PC-3 (cell line): ENCODE data around the gene PAQR4. TPM values are rescaled to one million over a fixed set of nuclear protein-coding genes. Genes with fewer than 3 reads are reported as not detected.

Source experiments
- ATAC-seq: fragments of 200-7000 bp; cut with Tn5 transposase; 2 replicates; pipeline ENCODE4 v1.9.1; 2020; ENCODE audit warnings: mild to moderate bottlenecking, moderate library complexity
- BruUV-seq: library from RNA; stranded (reverse); fragments of 400-500 nt; replicated peaks from 2 replicates; lab custom pipeline; 2021; lab: Mats Ljungman, UMichigan
- CTCF ChIA-PET: fragments of 300-600 bp; sonication (Branson Sonifier 250); formaldehyde crosslinking; loops from one replicate; lab custom pipeline; 2022; ENCODE audit warnings: antibody characterized with exemption; lab: Charles Lee
- POLR2A ChIA-PET: fragments of 300-600 bp; sonication (Branson Sonifier 250); formaldehyde crosslinking; loops from one replicate; lab custom pipeline; 2022; ENCODE audit warnings: antibody characterized with exemption; ENCODE audit not compliant: unreplicated experiment; lab: Charles Lee
- DNase-seq: peaks from one replicate; pipeline ENCODE4 v3.0.0-alpha.2; 2015
- H2AFZ ChIP-seq: fragments of 300-600 bp; sonication (generic); 2 replicates; pipeline ENCODE4 v1.6.0; 2016; ENCODE audit warnings: antibody characterized with exemption, low read length
- H3F3A ChIP-seq: fragments of 300-600 bp; sonication (generic); one replicate; pipeline ENCODE4 v1.6.0; 2017; ENCODE audit warnings: antibody characterized with exemption, low read length, control low read depth, mild to moderate bottlenecking; ENCODE audit not compliant: unreplicated experiment
- H3K27ac ChIP-seq: fragments of 300-600 bp; sonication (generic); 2 replicates; pipeline ENCODE4 v1.5.1; 2016; ENCODE audit warnings: mild to moderate bottlenecking, low read length
- H3K27me3 ChIP-seq: fragments of 300-600 bp; sonication (generic); 2 replicates; pipeline ENCODE4 v1.6.1; 2016; ENCODE audit warnings: low read length, mixed read lengths
- H3K36me3 ChIP-seq: fragments of 300-600 bp; sonication (generic); 2 replicates; pipeline ENCODE4 v1.6.1; 2016; ENCODE audit warnings: low read depth, mixed run types, low read length, mixed read lengths
- H3K4me1 ChIP-seq: fragments of 300-600 bp; sonication (generic); 2 replicates; pipeline ENCODE4 v1.5.1; 2016; ENCODE audit warnings: low read length; ENCODE audit not compliant: insufficient read depth
- H3K4me2 ChIP-seq: fragments of 300-600 bp; sonication (generic); 2 replicates; pipeline ENCODE4 v1.6.0; 2016; ENCODE audit warnings: low read length
- H3K4me3 ChIP-seq: fragments of 300-600 bp; sonication (generic); 2 replicates; pipeline ENCODE4 v1.5.1; 2016; ENCODE audit warnings: mild to moderate bottlenecking, low read length, mixed read lengths
- H3K79me2 ChIP-seq: fragments of 300-600 bp; sonication (generic); 2 replicates; pipeline ENCODE4 v1.6.1; 2017; ENCODE audit warnings: low read length, mixed read lengths
- H3K9ac ChIP-seq: fragments of 300-600 bp; sonication (generic); 2 replicates; pipeline ENCODE4 v1.6.0; 2016; ENCODE audit warnings: mild to moderate bottlenecking, low read length
- H3K9me2 ChIP-seq: fragments of 300-600 bp; sonication (generic); replicated peaks from 2 replicates; pipeline ENCODE4 v1.6.1; 2016; ENCODE audit warnings: mixed run types, low read length, mixed read lengths
- H3K9me3 ChIP-seq: fragments of 300-600 bp; sonication (generic); 2 replicates; pipeline ENCODE4 v1.6.1; 2016; ENCODE audit warnings: low read length, mixed read lengths
- H4K20me1 ChIP-seq: fragments of 300-600 bp; sonication (generic); 2 replicates; pipeline ENCODE4 v1.6.1; 2016; ENCODE audit warnings: low read length, mixed read lengths
- EZH2 ChIP-seq: fragments of 300-600 bp; sonication (generic); IDR thresholded peaks from one replicate; pipeline ENCODE4 v1.6.1; 2017; ENCODE audit warnings: antibody characterized with exemption, mild to moderate bottlenecking, low read length; ENCODE audit not compliant: unreplicated experiment
- EZH2phosphoT487 ChIP-seq: fragments of 300-600 bp; sonication (generic); IDR thresholded peaks from 2 replicates; pipeline ENCODE4 v1.6.1; 2018; ENCODE audit warnings: mild to moderate bottlenecking, antibody characterized with exemption, low read length, borderline replicate concordance
- intact Hi-C: fragments of 100-400 bp; cut with micrococcal nuclease; formaldehyde crosslinking; loops from 2 replicates; pipeline ENCODE4 v1.9.0; 2023
- total RNA-seq: library from RNA; depleted of rRNA; stranded (reverse); fragments of >200 nt; gene quantifications from 2 replicates; pipeline ENCODE4 v1.2.3, GENCODE V29; 2014
- TF ChIP-seq, protein P1 (sequence below): fragments of 300-600 bp; sonication (generic); conservative IDR thresholded peaks from 2 replicates; pipeline ENCODE4 v1.5.1; 2017; ENCODE audit warnings: antibody characterized with exemption, low read depth, mild to moderate bottlenecking, low read length

The PAQR4 gene
- total RNA-seq, 1 experiment from 2014 or later = 37.9 TPM

DNA sequence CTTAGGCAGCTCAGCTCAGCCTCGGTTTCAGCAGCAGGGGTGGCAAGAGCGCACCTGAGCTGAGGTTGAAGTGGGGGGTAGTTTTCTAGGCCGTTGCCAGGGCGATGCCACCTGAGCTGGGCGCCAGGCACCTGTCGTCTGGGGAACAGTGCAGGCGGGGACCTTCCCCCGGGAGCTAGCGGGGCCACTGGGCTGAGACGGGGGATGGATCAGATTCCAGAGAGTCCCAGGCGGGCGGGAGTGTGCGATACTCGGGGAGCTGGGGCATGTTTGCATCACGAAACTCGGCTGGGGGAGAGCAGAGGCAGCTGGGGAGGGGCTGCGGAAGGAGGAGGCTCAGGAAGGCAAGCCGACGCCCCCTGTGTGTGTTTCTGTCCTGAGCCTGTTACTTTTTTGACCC is 43.1 kb downstream of the PAQR4 start:
- ChIA-PET POLR2A (interaction anchor here (0.7 kb wide), 1 partner anchor 366 kb away, joined by 3 read pairs; no protein-coding TSS in a partner anchor), CTCF (no interaction called here)
- no peaks in the 10 kb centered on the region for H3K27me3 ChIP-seq
- intact Hi-C loops = no loop called here
- H3K4me1 ChIP-seq = peaks cover 37% of the 10 kb centered on the region
- TF ChIP-seq, protein P1, sequence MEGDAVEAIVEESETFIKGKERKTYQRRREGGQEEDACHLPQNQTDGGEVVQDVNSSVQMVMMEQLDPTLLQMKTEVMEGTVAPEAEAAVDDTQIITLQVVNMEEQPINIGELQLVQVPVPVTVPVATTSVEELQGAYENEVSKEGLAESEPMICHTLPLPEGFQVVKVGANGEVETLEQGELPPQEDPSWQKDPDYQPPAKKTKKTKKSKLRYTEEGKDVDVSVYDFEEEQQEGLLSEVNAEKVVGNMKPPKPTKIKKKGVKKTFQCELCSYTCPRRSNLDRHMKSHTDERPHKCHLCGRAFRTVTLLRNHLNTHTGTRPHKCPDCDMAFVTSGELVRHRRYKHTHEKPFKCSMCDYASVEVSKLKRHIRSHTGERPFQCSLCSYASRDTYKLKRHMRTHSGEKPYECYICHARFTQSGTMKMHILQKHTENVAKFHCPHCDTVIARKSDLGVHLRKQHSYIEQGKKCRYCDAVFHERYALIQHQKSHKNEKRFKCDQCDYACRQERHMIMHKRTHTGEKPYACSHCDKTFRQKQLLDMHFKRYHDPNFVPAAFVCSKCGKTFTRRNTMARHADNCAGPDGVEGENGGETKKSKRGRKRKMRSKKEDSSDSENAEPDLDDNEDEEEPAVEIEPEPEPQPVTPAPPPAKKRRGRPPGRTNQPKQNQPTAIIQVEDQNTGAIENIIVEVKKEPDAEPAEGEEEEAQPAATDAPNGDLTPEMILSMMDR = no peak
- TF ChIP-seq EZH2 = no peak
- no peak for TF ChIP-seq EZH2phosphoT487
- ATAC-seq (no peak), DNase-seq (no peak)
- no peaks in the 10 kb centered on the region for H3K79me2 ChIP-seq
- H4K20me1 ChIP-seq = no peaks in the 10 kb centered on the region
- no peaks in the 10 kb centered on the region for H3F3A ChIP-seq
- H3K9me2 ChIP-seq = no peaks in the 10 kb centered on the region
- H3K36me3 ChIP-seq = no peaks in the 10 kb centered on the region
- no peak overlapping the region for H2AFZ ChIP-seq
- BruUV-seq = no TSS peak
- H3K27ac ChIP-seq = no peak overlapping the region
- no peak overlapping the region for H3K9ac ChIP-seq
- no peak overlapping the region for H3K4me3 ChIP-seq
- H3K9me3 ChIP-seq = no peaks in the 10 kb centered on the region
- no peak overlapping the region for H3K4me2 ChIP-seq

DNA sequence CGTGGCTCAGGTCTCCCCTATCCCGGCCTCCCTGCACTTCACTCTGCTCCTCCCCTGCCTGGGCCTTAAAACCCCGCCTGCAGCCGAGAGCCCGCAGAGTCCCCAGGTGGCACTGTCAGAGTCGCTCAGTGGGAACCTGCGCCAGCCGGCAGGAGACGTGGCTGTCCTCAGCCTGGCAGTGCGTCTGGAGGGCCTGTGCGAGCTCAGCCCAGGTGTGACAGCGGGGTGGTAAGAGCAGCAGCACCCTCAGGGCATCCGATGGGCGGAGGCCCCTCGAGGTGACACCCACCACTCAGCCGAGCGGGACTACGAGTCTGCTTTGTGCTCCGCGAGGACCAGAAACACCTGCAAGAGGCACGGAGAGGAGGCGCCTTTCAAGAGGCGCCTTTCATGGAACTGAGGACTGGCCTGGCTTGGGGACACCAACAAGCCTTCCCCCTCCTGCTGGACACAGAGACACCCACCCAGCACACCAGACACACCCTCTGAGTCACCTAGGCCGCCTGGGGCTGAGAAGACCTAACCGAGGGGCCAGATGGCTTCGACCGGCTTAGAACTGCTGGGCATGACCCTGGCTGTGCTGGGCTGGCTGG is 43.8 kb downstream of the PAQR4 start, which contains the start of gene CLDN9:
TSS of gene CLDN9 (plus strand) at position 96 of the 593 bp plus-strand sequence. CDS start at position 536, 440 bp downstream.
- Histone ChIP-seq H3K27ac (no peak within 1 kb of the TSS), H4K20me1 (no peaks in the 10 kb centered on the region), H3K9me3 (no peaks in the 10 kb centered on the region), H2AFZ (no peak within 1 kb of the TSS), H3K9ac (no peak within 1 kb of the TSS), H3K27me3 (no peaks in the 10 kb centered on the region), H3F3A (no peaks in the 10 kb centered on the region), H3K79me2 (no peaks in the 10 kb centered on the region), H3K4me1 (peaks cover 37% of the 10 kb centered on the region), H3K36me3 (no peaks in the 10 kb centered on the region), H3K4me2 (peak within 1 kb of the TSS; percentile 15; the same call in 1 of the 2 replicates), H3K4me3 (no peak within 1 kb of the TSS), H3K9me2 (no peaks in the 10 kb centered on the region)
- TF ChIP-seq, protein P1 = no peak
- no peak for TF ChIP-seq EZH2
- no peak for TF ChIP-seq EZH2phosphoT487
- DNase-seq = peak; percentile 58
- intact Hi-C loops = no loop called here
- ChIA-PET POLR2A (no interaction called here), CTCF (no interaction called here)
- peak; percentile 55 for ATAC-seq
- no TSS peak for BruUV-seq

DNA sequence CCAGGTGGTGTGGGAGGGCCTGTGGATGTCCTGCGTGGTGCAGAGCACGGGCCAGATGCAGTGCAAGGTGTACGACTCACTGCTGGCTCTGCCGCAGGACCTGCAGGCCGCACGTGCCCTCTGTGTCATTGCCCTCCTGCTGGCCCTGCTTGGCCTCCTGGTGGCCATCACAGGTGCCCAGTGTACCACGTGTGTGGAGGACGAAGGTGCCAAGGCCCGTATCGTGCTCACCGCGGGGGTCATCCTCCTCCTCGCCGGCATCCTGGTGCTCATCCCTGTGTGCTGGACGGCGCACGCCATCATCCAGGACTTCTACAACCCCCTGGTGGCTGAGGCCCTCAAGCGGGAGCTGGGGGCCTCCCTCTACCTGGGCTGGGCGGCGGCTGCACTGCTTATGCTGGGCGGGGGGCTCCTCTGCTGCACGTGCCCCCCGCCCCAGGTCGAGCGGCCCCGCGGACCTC is 44.4 kb downstream of the PAQR4 start:
- peaks cover 31% of the 10 kb centered on the region for H3K4me1 ChIP-seq

More for the DNA sequence above, 44.4 kb downstream of the PAQR4 start:
- Histone ChIP-seq H3K27ac (no peak overlapping the region), H4K20me1 (no peaks in the 10 kb centered on the region), H3F3A (no peaks in the 10 kb centered on the region), H3K27me3 (no peaks in the 10 kb centered on the region), H3K79me2 (no peaks in the 10 kb centered on the region), H3K4me2 (peak overlapping the region; percentile 15; the same call in 1 of the 2 replicates), H2AFZ (no peak overlapping the region), H3K9ac (no peak overlapping the region), H3K4me3 (no peak overlapping the region), H3K9me2 (no peaks in the 10 kb centered on the region), H3K9me3 (no peaks in the 10 kb centered on the region), H3K36me3 (no peaks in the 10 kb centered on the region)
- ChIA-PET CTCF (no interaction called here), POLR2A (no interaction called here)
- ATAC-seq (peak; percentile 65), DNase-seq (peak; percentile 40)
- intact Hi-C loops = no loop called here
- no TSS peak for BruUV-seq
- no peak for TF ChIP-seq EZH2phosphoT487
- no peak for TF ChIP-seq EZH2
- TF ChIP-seq, protein P1 = no peak; the same call in 1 of the 2 replicates
